ENCODE results near the gene PNRC2.

DNA sequence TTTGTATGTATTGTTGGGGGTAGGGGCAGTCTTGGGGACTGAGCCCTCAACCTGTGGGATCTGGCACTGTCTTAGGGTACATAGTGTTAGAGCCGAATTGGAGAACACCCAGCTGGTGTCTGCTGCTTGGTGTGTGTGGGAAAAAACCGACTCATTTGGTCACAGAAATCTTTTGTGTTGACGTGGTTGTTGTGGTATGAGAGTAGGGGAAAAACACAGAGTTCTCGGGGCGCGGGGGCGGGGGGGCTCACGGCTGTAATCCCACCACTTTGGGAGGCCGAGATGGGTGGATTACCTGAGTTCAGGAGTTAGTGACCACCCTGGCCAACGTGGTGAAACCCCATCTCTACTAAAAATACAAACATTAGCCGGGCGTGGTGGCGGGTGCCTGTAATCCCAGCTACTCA, 35.8 kb downstream of the PNRC2 start:
- no peak for TF ChIP-seq POLR2A (IDR thresholded peaks at IDR 0.05; ENCODE audit: low read length)
- TF ChIP-seq GATA1 (IDR thresholded peaks at IDR 0.05; ENCODE audit: low read depth, low read length): no peak

Data from erythroblast (primary cell).